ENCODE measurements around the gene TBR1. TPM values are rescaled to one million over a fixed set of nuclear protein-coding genes. Genes with fewer than 3 reads are reported as not detected.

The TBR1 gene
- total and polyA plus RNA-seq, 2 donors (not counting 3 experiments of a cell fraction or from before 2014, with no cell fraction given): 0.11 to 0.14 TPM

DNA sequence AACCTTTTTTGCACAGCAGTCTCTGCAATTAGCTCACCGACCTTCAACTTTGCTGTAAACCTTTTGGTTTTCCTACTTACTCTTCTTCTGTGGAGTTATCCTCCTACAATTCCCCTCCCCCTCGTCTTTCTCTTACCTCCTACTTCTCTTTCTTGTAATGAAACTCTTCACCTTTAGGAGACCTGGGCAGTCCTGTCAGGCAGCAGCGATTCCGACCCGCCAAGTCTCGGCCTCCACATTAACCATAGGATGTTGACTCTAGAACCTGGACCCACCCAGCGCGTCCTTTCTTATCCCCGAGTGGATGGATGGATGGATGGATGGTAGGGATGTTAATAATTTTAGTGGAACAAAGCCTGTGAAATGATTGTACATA, 8.3 kb downstream of the TBR1 start:
- no peak overlapping the region for H3K4me2 ChIP-seq (ENCODE audit: insufficient read depth, low read length)
- no peak for TF ChIP-seq POLR2AphosphoS5 (IDR thresholded peaks at IDR 0.05; ENCODE audit: insufficient read depth, low read depth, low read length)
- no peak for TF ChIP-seq JUN (IDR thresholded peaks at IDR 0.05; ENCODE audit: borderline replicate concordance, insufficient read depth, insufficient read length, low read depth)
- peak; percentile 15 for TF ChIP-seq EZH2 (IDR thresholded peaks at IDR 0.05; ENCODE audit: borderline replicate concordance, low read depth, low read length, severe bottlenecking)
- BruUV-seq (replicated peaks): no TSS peak
- dilution Hi-C loops (cut with MboI; ENCODE audit: extremely low pct_ligation_motif_present, low sequenced_read_pairs): no loop called here
- no peaks in the 10 kb centered on the region for H3K9me3 ChIP-seq (replicated peaks; ENCODE audit: control insufficient read depth, insufficient read depth, low read length)
- no peaks in the 10 kb centered on the region for H3K9me1 ChIP-seq (replicated peaks; ENCODE audit: control insufficient read depth, extremely low read depth, insufficient read depth, low read length)
- H3K27ac ChIP-seq (ENCODE audit: insufficient read depth, low read depth, low read length): no peak overlapping the region
- FAIRE-seq: peak; percentile 15
- H3K9ac ChIP-seq (replicated peaks; ENCODE audit: extremely low read depth, insufficient read depth, low read length): no peak overlapping the region
- H3K36me3 ChIP-seq (ENCODE audit: control insufficient read depth in 2 of 2, extremely low read depth in 1 of 2, insufficient read depth in 2 of 2, low read length in 2 of 2): no peaks in the 10 kb centered on the region
- no peak for DNase-seq (ENCODE audit: low read depth, low spot score)
- no peaks in the 10 kb centered on the region for H3K79me2 ChIP-seq (ENCODE audit: control insufficient read depth, insufficient read depth, low read length)
- H4K20me1 ChIP-seq (replicated peaks; ENCODE audit: control insufficient read depth, extremely low read depth, insufficient read depth, low read length): no peaks in the 10 kb centered on the region
- peaks cover 5% of the 10 kb centered on the region for H3K4me1 ChIP-seq (ENCODE audit: control insufficient read depth, extremely low read depth, insufficient read depth, low read length)
- ChIA-PET CTCF (interaction anchor here (2.0 kb wide), 1 partner anchor 10 kb away, joined by 8 read pairs; no protein-coding TSS in a partner anchor), POLR2A (no interaction called here)
- H3K27me3 ChIP-seq (ENCODE audit: control insufficient read depth in 2 of 2, insufficient read depth in 2 of 2, low read length in 2 of 2): peaks cover 85 to 100% of the 10 kb centered on the region in 2 experiments
- intact Hi-C loops (cut with micrococcal nuclease): no loop called here
- no peak overlapping the region for H3K4me3 ChIP-seq (replicated peaks in 1 of 3; ENCODE audit: insufficient read depth in 1 of 3, low read depth in 1 of 3, low read length in 3 of 3)
- H2AFZ ChIP-seq (ENCODE audit: low read depth, low read length): no peak overlapping the region

DNA sequence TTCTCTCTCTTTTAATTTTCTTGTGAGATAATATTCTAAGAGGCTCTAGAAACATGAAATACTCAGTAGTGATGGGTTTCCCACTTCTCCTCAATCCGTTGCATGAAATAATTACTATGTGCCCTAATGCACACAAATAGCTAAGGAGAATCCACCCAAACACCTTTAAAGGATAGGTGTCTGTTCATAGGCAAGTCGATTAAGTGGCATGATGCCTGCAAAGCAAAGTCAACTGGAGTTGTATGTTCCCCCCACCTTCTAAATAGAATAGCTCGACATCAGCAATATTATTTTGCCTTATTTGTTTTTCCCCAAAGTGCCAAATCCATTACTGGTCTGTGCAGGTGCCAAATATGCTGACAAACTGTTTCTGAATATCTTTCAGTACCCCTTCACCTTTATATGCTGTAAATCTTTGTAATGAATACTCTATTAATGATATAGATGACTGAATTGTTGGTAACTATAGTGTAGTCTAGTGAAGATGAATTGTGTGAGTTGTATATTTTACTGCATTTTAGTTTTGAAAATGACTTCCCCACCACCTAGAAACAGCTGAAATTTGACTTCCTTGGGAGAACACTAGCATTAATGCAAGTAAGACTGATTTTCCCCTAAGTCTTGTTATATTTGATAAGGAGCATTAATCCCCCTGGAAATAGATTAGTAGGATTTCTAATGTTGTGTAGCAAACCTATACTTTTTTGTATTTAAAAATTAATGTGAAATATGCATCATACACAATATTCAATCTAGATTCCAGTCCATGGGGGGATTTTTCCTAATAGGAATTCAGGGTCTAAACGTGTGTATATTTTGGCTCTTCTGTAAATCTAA, 9.0 kb downstream of the TBR1 start:
- FAIRE-seq (no peak), DNase-seq (ENCODE audit: low read depth, low spot score) (no peak)
- Histone ChIP-seq H3K79me2 (ENCODE audit: control insufficient read depth, insufficient read depth, low read length) (no peaks in the 10 kb centered on the region), H3K9ac (replicated peaks; ENCODE audit: extremely low read depth, insufficient read depth, low read length) (no peak overlapping the region), H3K4me3 (replicated peaks in 1 of 3; ENCODE audit: insufficient read depth in 1 of 3, low read depth in 1 of 3, low read length in 3 of 3) (no peak overlapping the region), H3K4me1 (ENCODE audit: control insufficient read depth, extremely low read depth, insufficient read depth, low read length) (peaks cover 5% of the 10 kb centered on the region), H3K27me3 (ENCODE audit: control insufficient read depth in 2 of 2, insufficient read depth in 2 of 2, low read length in 2 of 2) (peaks cover 82 to 100% of the 10 kb centered on the region in 2 experiments), H4K20me1 (replicated peaks; ENCODE audit: control insufficient read depth, extremely low read depth, insufficient read depth, low read length) (no peaks in the 10 kb centered on the region), H3K9me3 (replicated peaks; ENCODE audit: control insufficient read depth, insufficient read depth, low read length) (no peaks in the 10 kb centered on the region), H3K4me2 (ENCODE audit: insufficient read depth, low read length) (no peak overlapping the region), H2AFZ (ENCODE audit: low read depth, low read length) (no peak overlapping the region), H3K36me3 (ENCODE audit: control insufficient read depth in 2 of 2, extremely low read depth in 1 of 2, insufficient read depth in 2 of 2, low read length in 2 of 2) (no peaks in the 10 kb centered on the region), H3K27ac (ENCODE audit: insufficient read depth, low read depth, low read length) (no peak overlapping the region), H3K9me1 (replicated peaks; ENCODE audit: control insufficient read depth, extremely low read depth, insufficient read depth, low read length) (no peaks in the 10 kb centered on the region)
- no peak for TF ChIP-seq GATA2 (IDR thresholded peaks at IDR 0.05; ENCODE audit: insufficient read depth, insufficient read length, low read depth, low read length)
- TF ChIP-seq MYC (IDR thresholded peaks at IDR 0.05; ENCODE audit: low read depth, low read length): no peak
- TF ChIP-seq FOS (IDR thresholded peaks at IDR 0.05; ENCODE audit: borderline replicate concordance, insufficient read depth, low read length): no peak
- TF ChIP-seq EZH2 (IDR thresholded peaks at IDR 0.05; ENCODE audit: borderline replicate concordance, low read depth, low read length, severe bottlenecking): no peak
- TF ChIP-seq POLR2AphosphoS5 (IDR thresholded peaks at IDR 0.05; ENCODE audit: insufficient read depth, low read depth, low read length): no peak
- no peak for TF ChIP-seq MAX (IDR thresholded peaks at IDR 0.05; ENCODE audit: insufficient read depth, insufficient read length)
- TF ChIP-seq JUN (IDR thresholded peaks at IDR 0.05; ENCODE audit: borderline replicate concordance, insufficient read depth, insufficient read length, low read depth): no peak
- TF ChIP-seq POLR2A (IDR thresholded peaks at IDR 0.05; ENCODE audit: low read depth, low read length): no peak
- no peak for TF ChIP-seq CTCF (IDR thresholded peaks at IDR 0.05; ENCODE audit: extremely low read depth in 1 of 2, insufficient read depth in 1 of 2, low read depth in 1 of 2, low read length in 2 of 2)
- BruUV-seq (replicated peaks): no TSS peak
- CTCF ChIA-PET: interaction anchor here (1.5 to 2.0 kb wide), 3 partner anchors 9 to 11 kb away, joined by 3 to 8 read pairs (median 4); partner anchors contain the start of gene TBR1
- POLR2A ChIA-PET: no interaction called here
- intact Hi-C loops (cut with micrococcal nuclease): loop anchor here (1.0 to 5.0 kb wide), 2 partner anchors 8 to 702 kb away; no protein-coding TSS in a partner anchor
- dilution Hi-C loops (cut with MboI; ENCODE audit: extremely low pct_ligation_motif_present, low sequenced_read_pairs): no loop called here

Measured in endothelial cell of umbilical vein (primary cell).